ENCODE results near the gene MATCAP1.

DNA sequence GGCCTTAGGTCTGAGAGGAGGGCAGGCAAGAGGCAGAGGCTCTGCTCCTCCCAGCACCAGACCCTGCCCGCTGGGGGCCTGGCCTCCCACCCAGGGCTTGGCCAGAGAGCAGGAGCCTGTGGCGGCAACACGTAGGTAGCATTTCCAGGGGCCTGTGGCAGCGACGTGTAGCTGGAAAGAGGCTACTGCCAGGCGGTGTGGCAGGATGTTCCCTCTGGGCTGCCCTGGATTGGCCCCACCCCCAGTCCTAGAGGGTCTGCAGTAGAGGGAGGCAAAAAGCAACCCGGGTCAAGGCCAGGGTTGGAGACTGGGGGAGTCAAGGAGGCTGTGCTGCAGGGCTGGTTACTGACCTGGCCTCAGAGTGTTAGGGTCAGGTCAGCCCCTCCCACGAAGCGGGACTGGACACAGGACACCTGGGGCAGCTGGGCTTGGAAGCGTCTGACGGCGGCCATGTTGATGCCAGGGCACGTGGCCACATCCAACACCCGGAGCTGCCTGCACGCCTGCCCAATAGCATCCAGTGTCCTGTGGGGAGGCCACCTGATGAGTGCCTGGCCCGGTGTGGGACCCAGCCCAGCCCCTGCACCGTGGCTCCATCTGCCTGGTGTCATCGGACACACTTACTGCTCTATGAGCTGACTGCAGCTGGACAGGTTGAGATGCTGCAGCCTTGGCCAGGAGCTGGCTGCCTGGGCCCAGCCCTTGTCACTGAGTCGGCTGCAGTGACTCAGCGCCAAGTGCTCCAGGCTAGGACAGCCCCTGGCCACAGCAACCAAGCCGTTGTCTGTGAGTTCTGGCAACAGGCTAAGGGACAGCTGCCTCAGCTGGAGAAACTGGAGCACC, 23.7 kb upstream of the MATCAP1 start:
- TF ChIP-seq RBM22 (optimal IDR thresholded peaks at IDR 0.05; ENCODE audit: low read length) (no peak), CTCF (CRISPR knock-in tag; IDR thresholded peaks at IDR 0.05) (no peak), FOSL1 (CRISPR knock-in tag; IDR thresholded peaks at IDR 0.05; ENCODE audit: borderline replicate concordance) (no peak), ZFP37 (CRISPR knock-in tag; IDR thresholded peaks at IDR 0.05; ENCODE audit: borderline replicate concordance) (no peak), ZNF644 (CRISPR knock-in tag; IDR thresholded peaks at IDR 0.05; ENCODE audit: low read depth) (no peak), ZNF740 (CRISPR knock-in tag; IDR thresholded peaks at IDR 0.05) (no peak), SIN3A (IDR thresholded peaks at IDR 0.05; ENCODE audit: borderline replicate concordance, low read depth, low read length) (no peak), HBP1 (CRISPR knock-in tag; IDR thresholded peaks at IDR 0.05; ENCODE audit: low read depth) (0 out of 2 replicates have a peak, but pooled peaks have one; percentile 15), EZH2 (conservative IDR thresholded peaks at IDR 0.05; ENCODE audit: low read depth, low read length) (no peak)
- TF ChIP-seq, protein P1, sequence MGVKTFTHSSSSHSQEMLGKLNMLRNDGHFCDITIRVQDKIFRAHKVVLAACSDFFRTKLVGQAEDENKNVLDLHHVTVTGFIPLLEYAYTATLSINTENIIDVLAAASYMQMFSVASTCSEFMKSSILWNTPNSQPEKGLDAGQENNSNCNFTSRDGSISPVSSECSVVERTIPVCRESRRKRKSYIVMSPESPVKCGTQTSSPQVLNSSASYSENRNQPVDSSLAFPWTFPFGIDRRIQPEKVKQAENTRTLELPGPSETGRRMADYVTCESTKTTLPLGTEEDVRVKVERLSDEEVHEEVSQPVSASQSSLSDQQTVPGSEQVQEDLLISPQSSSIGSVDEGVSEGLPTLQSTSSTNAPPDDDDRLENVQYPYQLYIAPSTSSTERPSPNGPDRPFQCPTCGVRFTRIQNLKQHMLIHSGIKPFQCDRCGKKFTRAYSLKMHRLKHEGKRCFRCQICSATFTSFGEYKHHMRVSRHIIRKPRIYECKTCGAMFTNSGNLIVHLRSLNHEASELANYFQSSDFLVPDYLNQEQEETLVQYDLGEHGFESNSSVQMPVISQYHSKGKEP (CRISPR knock-in tag; IDR thresholded peaks at IDR 0.05) = no peak

Data from HepG2 (cell line).